DND-41 (cell line): ENCODE measurements around the gene WNT3.
"Not testable (repeated sequence)": the region's sequence is repeated elsewhere in the genome, so short reads cannot be mapped to it uniquely, and the experiment has no call there.

Experiments used
- CTCF ChIP-seq: IDR thresholded peaks from 2 replicates; pipeline ENCODE4 v1.5.1; 2012; ENCODE audit warnings: borderline replicate concordance, low read length, moderate library complexity, mild to moderate bottlenecking; ENCODE audit not compliant: poor library complexity, severe bottlenecking; ENCODE audit errors: extremely low read depth
- EZH2 ChIP-seq: IDR thresholded peaks from 3 replicates; pipeline ENCODE4 v1.6.1; 2012; ENCODE audit warnings: borderline replicate concordance, low read depth, mild to moderate bottlenecking, moderate library complexity, low read length, inconsistent platforms; ENCODE audit not compliant: severe bottlenecking

DNA sequence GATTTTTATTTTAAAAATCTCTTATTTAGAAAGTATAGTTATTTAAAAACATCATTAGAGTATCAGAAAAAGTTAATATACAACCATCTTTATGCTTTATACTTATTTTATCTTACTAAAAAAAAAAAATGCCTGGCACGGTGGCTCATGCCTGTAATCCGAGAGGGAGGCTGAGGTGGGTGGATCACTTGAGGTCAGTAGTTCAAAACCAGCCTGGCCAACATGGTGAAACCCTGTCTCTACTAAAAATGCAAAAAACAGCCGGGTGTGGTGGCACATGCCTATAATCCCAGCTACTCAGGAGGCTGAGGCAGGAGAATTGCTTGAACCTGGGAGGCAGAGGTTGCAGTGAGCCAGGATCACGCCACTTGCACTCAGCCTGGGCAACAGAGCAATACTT is 60.9 kb downstream of the WNT3 start:
- TF ChIP-seq CTCF, EZH2: not testable (repeated sequence)
